SK-N-MC (cell line): ENCODE results near the gene ZBTB17.

Experiments
- DNase-seq: peaks from one replicate; pipeline ENCODE4 v3.0.0-alpha.2; 2011; ENCODE audit warnings: low read depth, low spot score
- H3K27ac ChIP-seq: fragments of 200-600 bp; sonication (generic); 2 replicates; pipeline ENCODE4 v1.5.1; 2016; ENCODE audit warnings: mixed run types
- H3K36me3 ChIP-seq: fragments of 200-600 bp; sonication (generic); 2 replicates; pipeline ENCODE4 v1.6.1; 2017; ENCODE audit warnings: antibody characterized with exemption, low read length, mixed read lengths; ENCODE audit not compliant: insufficient read depth
- H3K4me3 ChIP-seq: fragments of 200-600 bp; sonication (generic); 2 replicates; pipeline ENCODE4 v1.5.1; 2016
- H3K9ac ChIP-seq: fragments of 200-600 bp; sonication (generic); 2 replicates; pipeline ENCODE4 v1.8.0; 2017; ENCODE audit warnings: mixed run types, mixed read lengths; ENCODE audit not compliant: insufficient read length
- H3K9me3 ChIP-seq: fragments of 200-600 bp; sonication (generic); 2 replicates; pipeline ENCODE4 v1.6.1; 2017; ENCODE audit warnings: low read depth, mild to moderate bottlenecking, antibody characterized with exemption, low read length, moderate library complexity, mixed read lengths
- EZH2 ChIP-seq: fragments of 200-600 bp; sonication (generic); IDR thresholded peaks from one replicate; pipeline ENCODE4 v1.6.1; 2017; ENCODE audit warnings: antibody characterized with exemption
- FOXP2 ChIP-seq: optimal IDR thresholded peaks from 2 replicates; pipeline ENCODE3; 2011; ENCODE audit warnings: mild to moderate bottlenecking, moderate library complexity; ENCODE audit not compliant: insufficient read depth; ENCODE audit errors: extremely low read length, control extremely low read depth
- POLR2AphosphoS5 ChIP-seq: IDR thresholded peaks from 2 replicates; pipeline ENCODE4 v1.6.1; 2012; ENCODE audit warnings: mild to moderate bottlenecking, low read depth, low read length, borderline replicate concordance

Gene ZBTB17

DNA sequence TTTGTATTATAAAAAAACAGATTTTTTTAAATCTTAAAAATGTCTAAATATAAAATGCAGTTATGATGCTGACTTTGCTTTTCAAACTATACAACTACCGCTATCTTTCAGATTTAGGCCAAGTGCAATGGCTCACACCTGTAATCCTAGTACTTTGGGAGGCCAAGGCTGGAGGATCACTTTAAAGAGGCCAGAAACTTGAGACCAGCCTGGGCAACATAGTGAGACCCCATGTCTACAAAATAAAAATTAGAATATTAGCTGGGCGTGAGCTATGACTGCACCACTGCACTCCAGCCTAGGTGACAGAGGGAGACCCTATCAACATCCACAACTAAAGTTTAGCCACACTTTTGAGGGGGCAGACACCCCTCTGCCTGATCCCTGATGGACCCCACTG, 20.3 kb downstream of the ZBTB17 start:
- DNase-seq = no peak
- Histone ChIP-seq H3K36me3 (no peaks in the 10 kb centered on the region; the same call in 1 of the 2 replicates), H3K4me3 (no peak overlapping the region), H3K9me3 (no peaks in the 10 kb centered on the region), H3K27ac (no peak overlapping the region), H3K9ac (no peak overlapping the region)
- TF ChIP-seq POLR2AphosphoS5 (no peak), EZH2 (no peak), FOXP2 (no peak)

DNA sequence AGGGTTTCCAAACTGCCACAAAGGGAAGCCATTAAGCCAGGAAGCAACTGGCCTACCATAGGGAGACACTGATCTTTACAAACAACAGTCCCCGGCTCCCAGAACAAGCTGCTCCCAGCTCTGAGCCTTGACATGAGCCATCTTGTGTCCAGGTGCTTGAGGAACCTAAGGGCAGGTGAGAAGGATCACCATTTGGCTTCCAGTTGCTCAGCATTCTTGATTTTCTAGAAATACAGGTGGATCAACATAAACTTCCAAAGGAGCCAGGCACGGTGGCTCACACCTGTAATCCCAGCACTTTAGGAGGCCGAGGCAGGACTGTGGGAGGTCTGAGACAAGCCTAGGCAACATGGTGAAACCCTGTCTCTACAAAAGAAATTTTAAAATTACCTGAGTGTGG, 21.6 kb downstream of the ZBTB17 start:
- H3K4me3 ChIP-seq = no peak overlapping the region
- no peak for DNase-seq
- TF ChIP-seq POLR2AphosphoS5 = no peak
- no peak for TF ChIP-seq FOXP2
- no peak for TF ChIP-seq EZH2
- H3K9ac ChIP-seq = no peak overlapping the region
- no peaks in the 10 kb centered on the region; the same call in 1 of the 2 replicates for H3K36me3 ChIP-seq
- no peak overlapping the region for H3K27ac ChIP-seq
- H3K9me3 ChIP-seq = no peaks in the 10 kb centered on the region

DNA sequence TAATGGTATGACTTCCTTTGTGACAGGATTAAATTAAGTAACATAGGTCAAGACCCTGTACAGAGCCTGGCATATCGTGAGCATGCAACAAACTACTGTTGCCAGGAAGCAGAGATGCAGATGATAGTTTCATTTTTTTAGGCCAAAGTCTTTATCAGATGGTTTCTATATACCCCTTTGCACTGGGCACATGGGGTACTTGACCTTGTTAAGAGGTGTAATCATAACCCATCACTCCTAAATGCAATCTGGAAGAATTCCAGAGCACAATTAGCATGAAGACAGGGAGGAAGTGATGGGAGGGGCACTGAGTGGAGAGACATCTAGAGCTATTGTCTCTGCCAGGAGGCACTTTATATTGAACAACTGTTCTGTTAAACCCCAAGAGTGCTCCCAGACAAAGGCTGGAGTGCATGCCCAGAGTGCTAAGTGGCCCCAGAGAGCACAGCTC, 22.1 kb downstream of the ZBTB17 start:
- Histone ChIP-seq H3K9ac (no peak overlapping the region), H3K36me3 (no peaks in the 10 kb centered on the region; the same call in 1 of the 2 replicates), H3K4me3 (no peak overlapping the region), H3K9me3 (no peaks in the 10 kb centered on the region), H3K27ac (peak overlapping the region; percentile 49; the same call in 1 of the 2 replicates)
- no peak for DNase-seq
- TF ChIP-seq EZH2 (no peak), FOXP2 (no peak), POLR2AphosphoS5 (no peak)

DNA sequence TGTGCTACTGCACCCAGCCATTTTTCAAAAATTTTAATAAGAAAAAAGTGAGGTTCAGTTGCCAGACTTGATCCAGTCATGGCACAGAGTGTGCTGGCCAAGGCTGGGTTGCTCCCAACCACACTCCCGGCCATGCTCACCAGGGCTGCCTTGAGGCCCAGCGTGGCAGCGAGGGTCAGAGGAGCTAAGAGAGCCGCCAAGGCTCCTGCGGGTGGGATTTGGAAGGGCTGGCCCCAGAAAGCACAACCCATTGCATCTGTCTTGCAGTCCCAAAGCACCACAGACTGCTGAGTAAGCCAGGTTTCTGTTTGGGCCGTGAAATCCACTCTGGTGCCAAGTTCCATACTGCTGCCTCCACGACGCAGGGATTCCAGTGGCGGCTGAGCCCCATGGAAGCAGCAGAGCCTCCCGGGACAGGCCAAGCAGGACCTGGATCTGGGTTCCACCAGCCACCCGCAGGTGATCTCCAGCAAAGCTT, 22.6 kb downstream of the ZBTB17 start:
- no peaks in the 10 kb centered on the region for H3K9me3 ChIP-seq
- H3K36me3 ChIP-seq = no peaks in the 10 kb centered on the region; the same call in 1 of the 2 replicates
- peak overlapping the region; percentile 49; the same call in 1 of the 2 replicates for H3K27ac ChIP-seq
- no peak overlapping the region for H3K4me3 ChIP-seq
- no peak for DNase-seq
- no peak overlapping the region for H3K9ac ChIP-seq
- no peak for TF ChIP-seq EZH2
- TF ChIP-seq POLR2AphosphoS5 = no peak
- TF ChIP-seq FOXP2 = no peak

DNA sequence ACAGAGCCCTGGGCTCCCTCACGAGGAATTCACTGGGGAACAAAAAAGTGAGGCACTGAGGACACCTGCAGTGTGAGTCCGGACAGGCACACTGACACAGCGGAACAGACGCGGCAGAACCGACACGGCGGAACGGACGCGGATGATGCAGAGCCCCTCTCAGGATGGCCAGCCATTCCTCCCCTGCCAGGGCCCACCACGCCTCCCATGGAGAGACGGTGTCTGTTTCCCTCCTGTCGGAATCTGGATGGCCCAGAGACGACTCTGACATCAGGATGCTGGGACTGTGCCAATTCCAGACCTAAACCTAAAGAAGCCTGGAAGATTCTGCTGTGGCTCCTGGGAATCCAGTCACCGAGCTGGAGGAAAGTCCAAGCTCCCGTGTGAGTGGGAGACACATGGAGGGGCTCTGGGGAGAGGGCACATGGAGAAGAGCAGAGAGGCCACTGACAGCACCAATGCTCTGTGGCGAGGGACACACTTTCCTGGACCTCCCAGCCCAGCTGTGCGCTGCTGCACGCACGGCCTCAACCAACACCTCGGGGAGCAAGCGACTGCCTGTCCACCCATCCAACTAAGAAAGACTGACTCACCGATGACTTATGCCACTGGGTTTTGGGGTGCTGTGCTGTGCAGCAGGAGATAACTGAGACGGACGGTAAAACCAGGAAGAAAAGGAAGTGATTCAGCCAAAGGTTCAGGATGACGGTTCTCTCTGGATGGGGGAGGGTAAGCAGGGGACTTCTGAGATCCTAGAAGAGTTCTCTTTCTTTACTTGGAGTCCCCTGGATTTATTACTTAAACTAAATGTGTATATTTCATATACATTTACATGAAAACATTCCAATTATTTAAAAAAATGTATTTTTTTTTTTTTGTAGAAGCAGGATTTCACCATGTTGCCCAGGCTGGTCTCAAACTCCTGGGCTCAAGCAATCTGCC, 23.3 kb downstream of the ZBTB17 start:
- no peak overlapping the region for H3K4me3 ChIP-seq
- H3K36me3 ChIP-seq = peaks cover 5% of the 10 kb centered on the region; the same call in 1 of the 2 replicates
- no peak overlapping the region for H3K27ac ChIP-seq
- no peak for DNase-seq
- H3K9me3 ChIP-seq = no peaks in the 10 kb centered on the region
- TF ChIP-seq POLR2AphosphoS5 (no peak), EZH2 (no peak), FOXP2 (no peak)
- H3K9ac ChIP-seq = no peak overlapping the region

DNA sequence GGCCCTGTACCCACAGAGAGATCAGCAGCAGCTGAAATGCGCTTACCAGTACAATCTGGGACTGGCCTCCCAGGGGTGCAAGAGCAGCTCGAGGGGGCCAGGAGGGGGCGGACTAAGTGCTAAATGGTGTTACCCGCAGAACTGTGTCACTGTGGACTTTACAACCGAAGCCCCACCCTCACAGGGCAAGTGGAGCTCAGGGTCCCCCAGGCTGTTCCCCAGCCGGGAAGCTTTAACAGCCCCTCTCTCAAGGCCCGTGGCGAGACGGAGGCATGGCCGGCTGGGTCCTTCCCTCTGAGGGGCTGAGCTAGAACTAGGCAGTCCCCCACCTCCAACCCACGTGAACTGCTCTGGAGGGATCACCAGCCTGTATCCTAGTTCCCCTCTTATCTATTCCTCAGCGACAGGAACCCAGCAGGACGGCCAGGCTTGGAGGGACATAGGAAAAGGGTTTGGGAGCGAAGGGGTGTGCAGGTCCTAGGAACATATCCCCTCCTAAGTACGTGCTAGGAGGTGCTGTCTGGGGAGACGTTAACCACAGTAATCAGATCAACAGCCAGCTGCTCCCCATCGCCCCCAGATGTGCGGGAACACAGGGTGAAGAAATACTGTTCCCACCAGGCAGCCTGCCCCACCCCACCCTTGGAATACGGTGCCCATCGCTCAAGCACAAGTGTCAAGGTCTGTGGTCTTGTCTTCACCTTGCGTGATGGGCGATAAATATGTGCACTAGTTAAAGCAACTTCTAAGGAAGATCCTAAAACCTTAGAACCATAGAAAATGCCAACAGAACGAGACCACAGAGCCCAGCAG, 24.4 kb downstream of the ZBTB17 start:
- Histone ChIP-seq H3K4me3 (peak overlapping the region; percentile 62), H3K27ac (peak overlapping the region; percentile 73), H3K9me3 (no peaks in the 10 kb centered on the region), H3K36me3 (peaks cover 11% of the 10 kb centered on the region; the same call in 1 of the 2 replicates), H3K9ac (peak overlapping the region; percentile 52)
- TF ChIP-seq POLR2AphosphoS5 (no peak), FOXP2 (no peak), EZH2 (no peak)
- no peak for DNase-seq

DNA sequence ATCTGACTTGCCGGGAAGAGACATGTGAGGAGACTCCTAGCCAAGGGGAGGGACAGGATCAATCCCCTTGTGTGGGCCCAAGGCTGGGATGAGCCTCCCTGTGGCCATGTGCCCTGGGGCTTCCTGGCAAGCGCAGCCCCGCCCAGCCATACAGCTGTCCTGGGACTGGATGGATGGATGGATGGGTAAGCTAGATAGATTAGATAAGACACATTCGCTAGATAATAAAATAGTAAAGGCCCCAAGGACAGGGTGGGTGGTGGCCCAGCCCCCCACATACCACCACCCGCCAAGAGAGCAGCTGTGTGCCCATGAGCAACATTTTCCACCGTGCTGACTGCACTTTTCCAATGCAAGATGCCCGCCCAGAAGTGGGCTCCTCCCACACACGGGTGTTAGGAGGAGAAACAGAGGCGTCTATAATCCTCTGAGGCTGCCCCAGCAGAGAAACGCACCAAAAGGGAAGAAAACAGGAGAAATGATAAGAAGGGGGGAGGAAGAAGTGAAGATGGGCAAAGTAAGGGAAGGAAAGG, 25.1 kb downstream of the ZBTB17 start:
- no peak for DNase-seq
- H3K27ac ChIP-seq = peak overlapping the region; percentile 73; the same call in 1 of the 2 replicates

More for the DNA sequence above, 25.1 kb downstream of the ZBTB17 start:
- Histone ChIP-seq H3K9me3 (no peaks in the 10 kb centered on the region), H3K4me3 (peak overlapping the region; percentile 62), H3K36me3 (peaks cover 11% of the 10 kb centered on the region; the same call in 1 of the 2 replicates), H3K9ac (no peak overlapping the region)
- TF ChIP-seq POLR2AphosphoS5 = no peak
- peak; percentile 17 for TF ChIP-seq FOXP2
